ENCODE data around the gene DLG4.
A peak's percentile ranks its signal among the peaks of the same experiment; 100 is the strongest.
"Not testable (repeated sequence)": the region's sequence is repeated elsewhere in the genome, so short reads cannot be mapped to it uniquely, and the experiment has no call there.

The DLG4 gene

DNA sequence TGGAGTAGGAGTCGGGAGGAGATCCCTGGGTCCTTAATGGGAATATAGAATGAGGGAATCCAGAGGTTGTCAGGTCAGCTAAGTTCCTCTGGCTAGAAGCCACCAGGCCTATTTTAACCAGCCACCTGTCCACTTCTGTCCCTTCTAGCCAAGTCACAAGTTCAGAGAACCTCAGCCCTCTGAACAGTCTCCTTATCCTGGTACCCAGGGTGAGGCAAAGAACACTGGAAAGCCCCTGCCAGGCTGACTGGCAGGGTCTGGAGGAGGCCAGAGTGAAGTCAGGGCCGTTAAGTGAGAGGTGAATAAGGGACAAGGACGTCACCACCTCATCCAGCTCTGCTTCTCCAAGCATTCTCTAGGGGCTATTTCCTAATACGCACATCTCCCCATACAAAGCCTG lies 29.2 kb upstream of the DLG4 start:
- no peak for DNase-seq

- no peak for DNase-seq
Observed at GRCh38 chr17:7246779-7247178, 27.1 kb upstream of the DLG4 start.

- DNase-seq, result not testable (repeated sequence)
Observed at GRCh38 chr17:7243838-7244237, 24.2 kb upstream of the DLG4 start.

DNA sequence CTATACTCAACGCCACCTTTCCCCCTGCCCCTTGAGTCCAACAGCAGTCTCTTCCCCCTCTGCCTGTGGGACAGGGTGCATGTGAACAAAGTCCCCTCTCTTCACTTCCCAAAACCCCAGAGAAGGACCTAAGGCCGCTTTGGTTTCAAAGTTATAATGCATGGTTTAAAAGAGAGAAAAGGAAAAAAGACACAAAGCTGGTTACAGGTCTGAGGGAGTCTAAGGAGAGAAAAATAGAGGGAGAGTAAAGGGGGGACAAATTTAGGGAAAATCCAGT lies 23.8 kb upstream of the DLG4 start:
- no peak for DNase-seq

- DNase-seq, result peak; percentile 99
Observed at GRCh38 chr17:7242717-7243452, 23.2 kb upstream of the DLG4 start.

- peak; percentile 98 for DNase-seq
Observed at GRCh38 chr17:7241783-7242716, 22.4 kb upstream of the DLG4 start, which contains the start of gene GABARAP. TSS of gene GABARAP (minus strand) at chr17:7242449. CDS start at chr17:7242330, 119 bp downstream.

- no peak for DNase-seq
Observed at GRCh38 chr17:7241090-7241733, 21.6 kb upstream of the DLG4 start.

GRCh38 chr17:7240375-7240774 lies 20.7 kb upstream of the DLG4 start:
- no peak for DNase-seq

DNA sequence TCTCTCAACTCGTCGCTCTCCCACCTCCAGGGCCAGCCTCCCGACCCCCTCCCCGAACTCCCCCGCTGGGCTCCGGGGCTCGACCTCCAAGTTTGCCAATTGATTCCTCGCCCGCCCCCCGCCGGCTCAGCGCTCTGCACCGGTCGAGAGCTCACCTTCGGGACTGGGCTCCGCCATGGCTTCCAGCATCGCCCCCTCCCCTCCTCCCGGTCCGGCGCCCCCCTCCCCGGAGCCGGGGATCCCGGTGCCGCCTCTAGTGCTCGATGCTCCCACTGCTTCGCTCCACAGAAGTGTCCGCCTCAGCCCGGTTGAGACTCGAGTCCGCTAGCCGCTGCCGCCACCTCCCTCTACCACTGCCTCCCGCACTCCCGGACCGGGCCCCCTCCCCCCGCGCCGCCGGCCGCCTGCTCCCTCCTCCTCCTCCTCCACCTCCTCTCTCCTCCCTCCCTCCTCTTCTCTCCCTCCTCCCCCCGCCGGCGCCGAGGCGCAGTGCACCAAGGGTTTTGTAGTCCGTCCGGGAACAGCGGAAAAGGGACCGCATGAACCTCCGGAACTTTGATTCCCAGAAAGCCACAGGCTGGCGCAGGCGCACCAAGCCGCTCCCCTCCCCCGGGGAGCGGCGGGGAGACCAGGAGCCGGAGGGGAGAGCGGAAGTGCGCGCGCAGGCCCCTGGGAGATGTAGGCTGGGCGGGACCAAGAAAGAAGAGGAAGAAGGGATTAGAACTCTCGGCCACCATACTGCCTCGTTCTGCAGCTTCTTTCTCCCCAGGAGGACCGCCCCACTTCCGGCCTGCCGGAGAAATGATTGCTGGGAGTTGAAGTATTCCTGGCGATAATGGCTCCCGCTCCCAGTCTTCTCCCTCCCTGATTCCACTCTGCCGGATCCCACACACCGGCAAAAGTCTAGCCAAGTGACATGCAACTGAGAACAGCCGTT lies 19.7 kb upstream of the DLG4 start, which contains the start of gene PHF23:
Gene PHF23, minus strand, starts transcription at position 367 of the 937 bp plus-strand sequence. Its CDS starts 178 bp downstream, at position 189.
- DNase-seq, result peak; percentile 100

DNA sequence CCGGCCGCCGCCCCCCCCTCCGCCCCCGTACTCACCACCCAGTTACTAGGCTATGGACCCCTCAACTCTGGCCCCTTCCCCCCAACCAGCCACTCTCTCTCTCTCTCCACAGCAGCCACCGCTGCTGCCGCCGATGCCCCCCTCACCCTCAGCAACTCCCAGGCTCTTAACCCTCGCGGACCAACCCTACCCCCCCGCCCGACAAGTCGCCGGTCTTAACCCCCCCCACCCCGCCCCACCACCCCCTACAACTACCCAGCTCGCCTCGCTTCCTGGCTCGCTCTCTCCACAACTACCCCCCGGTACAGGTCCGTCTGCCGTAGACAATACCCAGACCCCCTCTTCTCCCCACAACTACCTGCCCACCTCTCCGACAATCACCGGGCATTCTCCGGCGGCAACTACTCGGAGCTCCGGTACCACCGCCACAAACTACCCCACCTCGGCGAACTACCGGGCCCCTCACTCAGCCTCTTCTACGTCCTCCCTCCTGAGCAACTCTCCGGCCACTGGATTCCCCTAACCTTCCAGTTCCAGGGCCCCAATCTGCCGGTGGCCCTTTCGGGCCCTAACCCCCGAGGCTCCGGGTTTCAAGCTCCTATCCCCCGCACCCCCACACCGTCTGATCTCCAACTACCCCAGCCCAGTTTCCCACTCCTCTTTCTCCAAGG lies 18.9 kb upstream of the DLG4 start:
- DNase-seq, result peak; percentile 70

GRCh38 chr17:7237761-7238419 lies 18.3 kb upstream of the DLG4 start:
- peak; percentile 91 for DNase-seq

DNA sequence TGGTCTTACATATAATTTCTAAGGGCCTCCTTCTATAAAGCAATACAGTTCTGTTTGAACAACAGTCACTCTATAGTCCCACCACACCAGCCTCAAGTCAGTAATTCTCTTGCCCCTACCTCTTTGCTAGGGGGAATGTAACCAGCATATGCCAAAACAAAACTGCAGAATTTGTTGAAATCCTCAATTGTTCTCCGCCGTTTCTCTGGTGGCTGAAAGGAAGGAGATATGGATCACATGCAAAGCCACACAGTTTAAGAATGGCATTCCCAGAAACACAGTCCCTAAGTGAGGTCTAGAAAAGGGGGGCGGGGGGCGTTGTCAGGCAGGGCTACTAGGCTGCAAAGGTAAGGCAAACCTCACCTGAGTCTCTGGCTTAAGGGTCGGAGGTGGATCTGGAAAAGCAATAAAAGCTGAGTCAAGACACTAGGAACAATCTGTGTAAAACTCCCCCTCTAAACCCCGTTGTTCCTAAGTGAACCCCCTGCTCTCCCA lies 17.7 kb upstream of the DLG4 start:
- DNase-seq, result no peak

GRCh38 chr17:7236808-7237207 lies 17.2 kb upstream of the DLG4 start:
- no peak for DNase-seq

GRCh38 chr17:7235693-7236665 lies 16.3 kb upstream of the DLG4 start:
- DNase-seq, result no peak

- DNase-seq, result peak; percentile 99
Observed at GRCh38 chr17:7234083-7234951, 14.7 kb upstream of the DLG4 start, which contains the start of gene DVL2. TSS of gene DVL2 (minus strand) at chr17:7234517. CDS start at chr17:7234262, 255 bp downstream.

- DNase-seq, result peak; percentile 83
Observed at GRCh38 chr17:7233701-7234082, 14.1 kb upstream of the DLG4 start.

- no peak for DNase-seq
Observed at GRCh38 chr17:7232114-7232513, 12.5 kb upstream of the DLG4 start.

DNA sequence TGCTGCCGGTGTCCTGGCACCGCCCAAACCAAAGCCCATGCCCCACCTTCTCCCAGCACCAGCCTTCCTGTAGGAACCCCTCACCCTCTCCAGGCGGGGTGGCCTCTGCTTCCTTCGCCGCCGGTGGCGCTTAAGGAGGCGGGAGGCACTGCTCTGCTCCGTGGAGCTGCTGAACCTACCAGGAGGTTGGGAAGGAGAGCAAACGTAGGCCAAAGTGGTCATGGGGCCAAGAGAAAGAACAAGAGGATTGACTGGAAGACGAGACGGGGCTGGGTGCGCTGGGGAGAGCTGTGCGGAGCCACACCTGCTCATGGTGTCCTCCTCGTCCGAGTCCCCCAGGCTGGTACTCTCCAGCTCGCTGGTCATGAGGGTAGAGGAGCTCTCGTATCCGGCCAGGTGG lies 9.9 kb upstream of the DLG4 start:
- DNase-seq, result no peak

GRCh38 chr17:7228920-7229319 lies 9.3 kb upstream of the DLG4 start:
- DNase-seq, result no peak
